Endodermal cell (in vitro differentiated cells): ENCODE results near the gene NPM3. TPM values are rescaled to one million over a fixed set of nuclear protein-coding genes. Genes with fewer than 3 reads are reported as not detected.

Experiments
- DNase-seq: peaks from one replicate; pipeline ENCODE4 v3.0.0-alpha.2; 2017
- H3K27ac ChIP-seq: 2 replicates; pipeline ENCODE4 v1.5.1; 2013; ENCODE audit warnings: mild to moderate bottlenecking, low read depth, low read length, moderate library complexity
- H3K27me3 ChIP-seq: 2 replicates; pipeline ENCODE4 v1.6.1; 2013; ENCODE audit warnings: mild to moderate bottlenecking, low read length, moderate library complexity; ENCODE audit not compliant: insufficient read depth, control insufficient read depth, poor library complexity, severe bottlenecking
- H3K36me3 ChIP-seq: 2 replicates; pipeline ENCODE4 v1.7.0; 2013; ENCODE audit warnings: mild to moderate bottlenecking, low read length, moderate library complexity; ENCODE audit not compliant: control insufficient read depth, insufficient read depth
- H3K4me1 ChIP-seq: one replicate; pipeline ENCODE4 v1.7.0; 2013; ENCODE audit warnings: low read length; ENCODE audit not compliant: control insufficient read depth, insufficient read depth
- H3K4me3 ChIP-seq: 2 replicates; pipeline ENCODE4 v1.5.1; 2013; ENCODE audit warnings: mild to moderate bottlenecking, low read length, moderate library complexity
- H3K9ac ChIP-seq: 2 replicates; pipeline ENCODE4 v1.6.1; 2013; ENCODE audit warnings: mild to moderate bottlenecking, low read length, moderate library complexity; ENCODE audit not compliant: poor library complexity, severe bottlenecking; ENCODE audit errors: extremely low read depth
- H3K9me3 ChIP-seq: 2 replicates; pipeline ENCODE4 v1.6.1; 2013; ENCODE audit warnings: mild to moderate bottlenecking, low read length, moderate library complexity; ENCODE audit not compliant: control insufficient read depth
- H3K27ac Mint-ChIP-seq: 2 replicates; pipeline ENCODE4 v1.8.0; 2020; ENCODE audit warnings: mixed read lengths
- H3K27me3 Mint-ChIP-seq: 2 replicates; pipeline ENCODE4 v1.8.0; 2021; ENCODE audit warnings: mild to moderate bottlenecking, mixed read lengths; ENCODE audit not compliant: insufficient read depth
- H3K36me3 Mint-ChIP-seq: 2 replicates; pipeline ENCODE4 v1.8.0; 2020; ENCODE audit warnings: low read depth, mixed read lengths
- H3K4me1 Mint-ChIP-seq: 2 replicates; pipeline ENCODE4 v1.8.0; 2020; ENCODE audit warnings: mixed read lengths
- H3K4me3 Mint-ChIP-seq: 2 replicates; pipeline ENCODE4 v1.8.0; 2020; ENCODE audit warnings: mild to moderate bottlenecking, moderate library complexity, mixed read lengths
- H3K9me3 Mint-ChIP-seq: 2 replicates; pipeline ENCODE4 v1.8.0; 2020; ENCODE audit warnings: mild to moderate bottlenecking, mixed read lengths
- WGBS, 2 experiments: methylation state at CpG; one replicate each; pipeline versions ENCODE4 v1.1.5 to v1.1.7; 2013; ENCODE audit warnings: missing lambda C conversion rate in 2 of 2, mixed read lengths in 1 of 2; ENCODE audit not compliant: insufficient coverage in 1 of 2, insufficient read length in 1 of 2; 5-methylcytosine and 5-hydroxymethylcytosine counted together
- total RNA-seq, 2 donors: library from RNA; stranded (reverse); fragmentation: NEBNext Ultra II Directional in 1 of 2; extraction: Animal tissue kit (Norgen Biotek cat#: 25700) in 1 of 2; gene quantifications; 2 replicates in 1 of 2; 3 replicates in 1 of 2; pipeline ENCODE4 v1.2.1, GENCODE V29; 2021
- TF ChIP-seq, protein P1 (sequence below): fragments of 200-600 bp; sonication (generic); conservative IDR thresholded peaks from 2 replicates; pipeline ENCODE4 v1.5.0; 2021; ENCODE audit warnings: antibody characterized with exemption, mild to moderate bottlenecking

NPM3 gene
- total RNA-seq, 2 donors from 2014 or later, result 82.2 to 133 TPM

DNA sequence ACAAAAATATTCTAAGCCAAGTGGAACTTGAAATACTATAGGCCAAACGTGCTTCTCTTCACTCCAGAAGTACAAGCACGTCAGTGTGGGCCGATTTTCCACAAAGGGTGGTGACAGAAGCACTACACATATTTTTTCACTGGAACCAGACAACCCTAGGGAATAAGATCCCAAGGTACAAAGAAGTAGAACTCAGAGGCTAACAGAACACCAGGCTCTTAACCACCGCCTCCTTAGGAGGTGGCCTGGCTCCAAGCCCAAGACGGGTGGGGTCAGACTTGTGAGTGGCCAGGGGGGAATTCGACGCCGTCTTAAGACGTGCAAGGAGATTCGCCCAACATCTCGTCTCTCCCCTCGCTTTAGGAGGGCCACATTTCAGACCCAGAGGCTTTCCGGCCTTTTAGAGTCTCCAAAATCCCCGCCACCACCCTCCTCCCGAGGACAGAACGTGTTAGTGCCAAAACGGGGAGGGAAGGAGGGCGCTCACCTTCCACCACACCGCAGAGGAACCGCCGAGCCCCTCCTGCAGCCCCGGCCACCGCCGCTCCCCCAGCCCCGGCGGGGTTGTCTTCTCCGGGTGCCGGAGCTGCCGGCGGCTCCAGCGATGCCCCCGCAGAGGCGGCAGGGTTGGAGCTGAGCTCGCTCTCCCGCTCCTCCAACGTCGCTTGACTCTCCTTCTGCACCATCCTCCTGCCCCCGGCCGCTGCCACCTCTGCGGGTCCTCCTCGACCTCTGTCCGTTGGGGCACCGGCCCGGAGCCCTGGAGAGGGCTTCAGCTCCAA lies 34.3 kb upstream of the NPM3 start:
- peaks cover 11% of the 10 kb centered on the region for H3K36me3 ChIP-seq
- H3K27me3 ChIP-seq, result no peaks in the 10 kb centered on the region
- H3K4me1 ChIP-seq, result no peaks in the 10 kb centered on the region
- peak overlapping the region; percentile 96 for H3K4me3 ChIP-seq
- H3K27me3 Mint-ChIP-seq, result no peaks in the 10 kb centered on the region
- H3K9ac ChIP-seq, result peak overlapping the region; percentile 99
- H3K27ac ChIP-seq, result peak overlapping the region; percentile 99
- 0% methylated on average over 15 to 44 of the region's 44 CpGs for WGBS, 2 experiments
- no peaks in the 10 kb centered on the region for H3K9me3 Mint-ChIP-seq
- H3K4me3 Mint-ChIP-seq, result peak overlapping the region; percentile 96
- H3K36me3 Mint-ChIP-seq, result peaks cover 16% of the 10 kb centered on the region
- H3K4me1 Mint-ChIP-seq, result peaks cover 19% of the 10 kb centered on the region
- peak overlapping the region; percentile 99 for H3K27ac Mint-ChIP-seq
- TF ChIP-seq, protein P1, sequence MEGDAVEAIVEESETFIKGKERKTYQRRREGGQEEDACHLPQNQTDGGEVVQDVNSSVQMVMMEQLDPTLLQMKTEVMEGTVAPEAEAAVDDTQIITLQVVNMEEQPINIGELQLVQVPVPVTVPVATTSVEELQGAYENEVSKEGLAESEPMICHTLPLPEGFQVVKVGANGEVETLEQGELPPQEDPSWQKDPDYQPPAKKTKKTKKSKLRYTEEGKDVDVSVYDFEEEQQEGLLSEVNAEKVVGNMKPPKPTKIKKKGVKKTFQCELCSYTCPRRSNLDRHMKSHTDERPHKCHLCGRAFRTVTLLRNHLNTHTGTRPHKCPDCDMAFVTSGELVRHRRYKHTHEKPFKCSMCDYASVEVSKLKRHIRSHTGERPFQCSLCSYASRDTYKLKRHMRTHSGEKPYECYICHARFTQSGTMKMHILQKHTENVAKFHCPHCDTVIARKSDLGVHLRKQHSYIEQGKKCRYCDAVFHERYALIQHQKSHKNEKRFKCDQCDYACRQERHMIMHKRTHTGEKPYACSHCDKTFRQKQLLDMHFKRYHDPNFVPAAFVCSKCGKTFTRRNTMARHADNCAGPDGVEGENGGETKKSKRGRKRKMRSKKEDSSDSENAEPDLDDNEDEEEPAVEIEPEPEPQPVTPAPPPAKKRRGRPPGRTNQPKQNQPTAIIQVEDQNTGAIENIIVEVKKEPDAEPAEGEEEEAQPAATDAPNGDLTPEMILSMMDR, result no peak
- DNase-seq, result peak; percentile 70
- no peaks in the 10 kb centered on the region for H3K9me3 ChIP-seq

DNA sequence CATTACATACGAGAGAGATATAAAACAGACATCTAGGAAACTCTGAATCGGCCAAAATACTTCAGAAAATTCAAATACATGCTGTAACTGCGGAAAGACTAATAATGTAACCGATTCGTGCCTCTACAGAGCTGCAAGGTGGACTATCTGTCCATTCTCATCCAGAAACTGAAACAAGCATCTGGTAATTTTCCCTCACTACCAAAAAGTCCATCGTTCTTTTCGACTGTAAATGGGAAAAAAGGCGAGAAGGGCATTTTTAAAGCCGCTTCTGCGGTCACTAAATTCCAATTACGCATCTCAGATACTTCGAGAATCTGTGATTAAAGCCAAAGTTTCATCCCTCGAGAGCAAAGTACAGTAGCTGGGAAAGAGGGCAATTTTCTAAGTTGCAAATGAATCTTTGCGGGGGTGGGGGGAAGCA lies 33.7 kb upstream of the NPM3 start:
- Histone ChIP-seq H3K27ac (no peak overlapping the region), H3K27me3 (no peaks in the 10 kb centered on the region), H3K4me1 (no peaks in the 10 kb centered on the region), H3K9ac (peak overlapping the region; percentile 99), H3K36me3 (peaks cover 17% of the 10 kb centered on the region), H3K4me3 (peak overlapping the region; percentile 96), H3K9me3 (no peaks in the 10 kb centered on the region)
- Mint-ChIP-seq H3K27ac (peak overlapping the region; percentile 99), H3K4me1 (peaks cover 19% of the 10 kb centered on the region), H3K36me3 (peaks cover 16% of the 10 kb centered on the region), H3K27me3 (no peaks in the 10 kb centered on the region), H3K9me3 (no peaks in the 10 kb centered on the region), H3K4me3 (peak overlapping the region; percentile 96)
- TF ChIP-seq, protein P1, result no peak
- 0 to 2% methylated on average over 14 of the region's 14 CpGs for WGBS, 2 experiments
- DNase-seq, result no peak

DNA sequence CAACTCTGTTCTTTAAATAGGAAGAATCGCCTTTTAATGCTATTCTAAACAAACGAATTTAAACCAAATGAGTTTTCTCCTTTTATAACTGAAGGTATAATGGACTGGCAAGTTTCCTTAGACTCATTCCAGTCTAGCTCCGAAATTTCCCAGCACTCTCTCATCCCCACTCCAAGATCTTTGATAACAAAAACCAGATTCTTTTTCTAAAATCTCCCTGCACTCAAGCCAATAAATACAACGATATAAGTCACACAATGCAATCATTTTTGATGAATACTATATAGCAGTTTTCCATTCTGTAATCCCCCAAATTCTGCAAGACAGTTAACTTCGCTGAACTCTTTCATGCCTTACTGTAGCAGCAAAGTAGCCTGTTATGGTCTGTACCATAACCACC lies 33.1 kb upstream of the NPM3 start:
- Mint-ChIP-seq H3K9me3 (no peaks in the 10 kb centered on the region), H3K36me3 (peaks cover 20% of the 10 kb centered on the region), H3K4me1 (peaks cover 19% of the 10 kb centered on the region), H3K27ac (peak overlapping the region; percentile 62), H3K4me3 (peak overlapping the region; percentile 96), H3K27me3 (no peaks in the 10 kb centered on the region)
- DNase-seq, result no peak
- Histone ChIP-seq H3K4me3 (peak overlapping the region; percentile 96), H3K9ac (peak overlapping the region; percentile 99), H3K9me3 (no peaks in the 10 kb centered on the region), H3K27ac (no peak overlapping the region), H3K36me3 (peaks cover 23% of the 10 kb centered on the region), H3K27me3 (no peaks in the 10 kb centered on the region), H3K4me1 (no peaks in the 10 kb centered on the region)
- TF ChIP-seq, protein P1, result no peak
- WGBS, 2 experiments, result 0 to 1% methylated on average over 4 to 5 of the region's 5 CpGs
